HEK293 (cell line): Measurements from ENCODE around the gene ZDHHC8.

ENCODE experiments used
- CTCF ChIP-seq: fragments of 450-650 bp; formaldehyde crosslinking; IDR thresholded peaks from 2 replicates; pipeline ENCODE4 v1.5.1; 2016; ENCODE audit warnings: missing biosample characterization, missing genetic modification characterization
- MZF1 ChIP-seq: fragments of 450-650 bp; formaldehyde crosslinking; IDR thresholded peaks from 2 replicates; pipeline ENCODE4 v1.5.1; 2017; ENCODE audit warnings: missing biosample characterization, missing genetic modification characterization, borderline replicate concordance
- ZNF175 ChIP-seq: fragments of 450-650 bp; formaldehyde crosslinking; IDR thresholded peaks from 2 replicates; pipeline ENCODE4 v1.5.1; 2016; ENCODE audit warnings: missing biosample characterization, missing genetic modification characterization
- ZNF335 ChIP-seq: fragments of 450-650 bp; formaldehyde crosslinking; conservative IDR thresholded peaks from 2 replicates; pipeline ENCODE4 v1.5.1; 2016; ENCODE audit warnings: missing biosample characterization, missing genetic modification characterization

- TF ChIP-seq CTCF (tag by site-specific recombination) = 0 out of 2 replicates have a peak, but pooled peaks have one; percentile 18
- no peak for TF ChIP-seq ZNF335 (tag by site-specific recombination)
- no peak for TF ChIP-seq ZNF175 (tag by site-specific recombination)
- TF ChIP-seq MZF1 (tag by site-specific recombination) = no peak
These were observed 61.6 kb downstream of the ZDHHC8 start for GRCh38 chr22:20192972-20193760.
